Measurements from ENCODE around the gene RUFY4.
"Not testable (repeated sequence)": the region's sequence is repeated elsewhere in the genome, so short reads cannot be mapped to it uniquely, and the experiment has no call there.

The RUFY4 gene

GRCh38 chr2:218031261-218031660, 37.8 kb upstream of the RUFY4 start:
- in situ Hi-C loops (cut with MboI; ENCODE audit: low sequenced_read_pairs) = no loop called here

DNA sequence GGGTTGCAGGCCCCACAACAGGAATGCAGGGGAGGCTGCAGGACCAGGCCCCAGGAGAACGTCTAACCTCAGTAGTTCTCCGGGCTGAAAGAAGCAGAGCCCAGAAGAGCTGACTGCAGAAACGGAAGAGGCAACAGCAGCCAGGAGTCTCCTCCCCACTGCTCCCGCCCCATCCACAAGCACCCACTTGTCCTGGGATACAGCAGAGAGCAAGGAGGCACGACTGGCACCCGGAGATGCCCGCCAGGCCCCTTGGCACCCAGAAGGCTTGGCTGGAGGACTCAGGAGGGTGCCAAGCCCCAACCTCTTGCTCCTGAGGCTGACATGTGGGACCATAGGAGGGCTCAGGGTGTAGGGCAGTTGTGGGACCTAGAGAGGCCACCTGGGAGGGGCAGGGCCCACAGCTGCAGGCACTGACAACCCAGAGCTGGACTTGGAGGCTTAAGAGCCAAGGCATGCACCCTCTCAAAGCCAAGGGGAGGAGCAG, 37.2 kb upstream of the RUFY4 start:
- in situ Hi-C loops (cut with MboI; ENCODE audit: low sequenced_read_pairs) = no loop called here

DNA sequence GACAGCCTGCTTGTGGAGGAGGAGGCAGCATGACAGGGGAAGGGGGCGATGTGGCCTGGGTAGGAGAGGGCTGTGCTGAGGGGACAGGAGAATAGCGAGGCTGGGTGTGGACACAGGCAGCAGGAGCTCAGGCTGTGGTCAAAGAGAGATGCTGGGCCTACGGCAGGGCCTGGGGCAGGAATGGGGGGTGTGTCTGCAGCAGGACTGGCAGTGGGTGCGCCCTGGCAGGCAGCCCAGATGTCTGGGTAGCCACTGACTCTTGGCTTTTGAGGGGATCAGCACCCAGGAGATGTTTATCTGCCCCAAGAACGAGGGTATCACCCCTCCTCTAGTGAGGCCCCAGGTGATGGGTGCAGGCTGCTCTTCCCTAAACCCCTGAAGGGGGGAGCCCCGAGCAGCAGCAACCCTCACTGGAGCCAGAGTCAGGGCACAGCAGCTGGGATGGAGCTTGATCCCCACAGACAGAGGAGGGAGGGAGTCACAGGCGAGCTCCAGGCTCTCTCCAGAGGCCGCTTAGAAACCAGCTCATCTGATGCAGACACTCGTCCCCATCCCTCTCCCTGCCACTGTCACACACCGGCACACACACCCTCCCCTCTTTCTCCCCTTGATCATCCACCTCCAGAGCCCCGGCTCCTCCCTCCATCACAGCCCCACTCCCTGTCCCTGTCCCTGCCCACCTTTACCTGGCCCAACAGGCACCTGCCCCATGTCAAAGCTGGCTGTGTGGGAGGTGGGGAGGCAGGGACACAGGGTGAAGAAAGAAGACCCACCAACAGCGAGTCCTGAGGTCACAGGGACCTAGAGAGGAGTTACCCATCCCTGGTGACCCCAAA, 36.5 kb upstream of the RUFY4 start:
- in situ Hi-C loops (cut with MboI; ENCODE audit: low sequenced_read_pairs) = no loop called here

- in situ Hi-C loops (cut with MboI; ENCODE audit: low sequenced_read_pairs) = no loop called here
Measured at GRCh38 chr2:218033208-218033589, 35.9 kb upstream of the RUFY4 start.

GRCh38 chr2:218033590-218034496, 35.2 kb upstream of the RUFY4 start:
- in situ Hi-C loops (cut with MboI; ENCODE audit: low sequenced_read_pairs) = no loop called here

GRCh38 chr2:218034497-218035213, 34.4 kb upstream of the RUFY4 start:
- in situ Hi-C loops (cut with MboI; ENCODE audit: low sequenced_read_pairs) = not testable (repeated sequence)

GRCh38 chr2:218035463-218036100, 33.5 kb upstream of the RUFY4 start:
- in situ Hi-C loops (cut with MboI; ENCODE audit: low sequenced_read_pairs) = no loop called here

- in situ Hi-C loops (cut with MboI; ENCODE audit: low sequenced_read_pairs) = no loop called here
Measured at GRCh38 chr2:218036371-218036770, 32.7 kb upstream of the RUFY4 start.

DNA sequence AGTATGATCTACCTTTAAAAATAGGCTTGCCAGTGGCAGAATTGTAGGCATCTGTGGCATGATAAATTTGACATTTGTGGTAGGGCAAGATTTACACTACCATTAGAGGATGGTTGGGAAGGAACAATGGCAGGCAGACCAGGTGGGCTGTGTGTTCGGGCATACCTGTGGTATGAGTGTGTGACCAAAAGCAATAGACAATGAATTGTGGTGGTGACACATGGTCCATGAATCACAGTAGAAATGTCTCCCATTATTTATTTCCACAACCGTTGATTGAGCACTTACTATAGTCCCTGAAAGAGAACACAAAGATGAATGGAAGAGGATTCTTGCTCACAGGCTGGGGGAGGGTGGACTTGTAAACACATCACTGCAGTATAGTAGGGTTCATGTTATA, 29.9 kb upstream of the RUFY4 start:
- in situ Hi-C loops (cut with MboI; ENCODE audit: low sequenced_read_pairs) = no loop called here

DNA sequence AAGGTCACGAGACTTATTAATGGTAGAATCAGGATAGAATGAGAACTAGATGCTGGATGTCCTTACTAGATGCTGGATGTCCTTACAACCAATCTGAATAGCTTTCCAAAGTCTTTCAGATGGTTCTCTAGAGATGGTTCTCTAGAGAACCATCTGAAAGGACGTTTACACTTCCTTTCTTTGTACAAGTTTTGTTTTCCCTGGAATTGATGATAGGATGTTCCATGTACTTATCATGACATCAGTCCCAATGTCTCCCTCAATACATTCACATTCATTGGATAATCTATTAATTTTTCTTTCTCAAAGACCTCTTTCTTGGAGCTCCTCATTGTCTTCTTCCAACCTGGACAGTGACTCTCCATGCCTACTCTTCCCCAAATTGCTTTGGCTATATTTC, 28.2 kb upstream of the RUFY4 start:
- in situ Hi-C loops (cut with MboI; ENCODE audit: low sequenced_read_pairs) = no loop called here

DNA sequence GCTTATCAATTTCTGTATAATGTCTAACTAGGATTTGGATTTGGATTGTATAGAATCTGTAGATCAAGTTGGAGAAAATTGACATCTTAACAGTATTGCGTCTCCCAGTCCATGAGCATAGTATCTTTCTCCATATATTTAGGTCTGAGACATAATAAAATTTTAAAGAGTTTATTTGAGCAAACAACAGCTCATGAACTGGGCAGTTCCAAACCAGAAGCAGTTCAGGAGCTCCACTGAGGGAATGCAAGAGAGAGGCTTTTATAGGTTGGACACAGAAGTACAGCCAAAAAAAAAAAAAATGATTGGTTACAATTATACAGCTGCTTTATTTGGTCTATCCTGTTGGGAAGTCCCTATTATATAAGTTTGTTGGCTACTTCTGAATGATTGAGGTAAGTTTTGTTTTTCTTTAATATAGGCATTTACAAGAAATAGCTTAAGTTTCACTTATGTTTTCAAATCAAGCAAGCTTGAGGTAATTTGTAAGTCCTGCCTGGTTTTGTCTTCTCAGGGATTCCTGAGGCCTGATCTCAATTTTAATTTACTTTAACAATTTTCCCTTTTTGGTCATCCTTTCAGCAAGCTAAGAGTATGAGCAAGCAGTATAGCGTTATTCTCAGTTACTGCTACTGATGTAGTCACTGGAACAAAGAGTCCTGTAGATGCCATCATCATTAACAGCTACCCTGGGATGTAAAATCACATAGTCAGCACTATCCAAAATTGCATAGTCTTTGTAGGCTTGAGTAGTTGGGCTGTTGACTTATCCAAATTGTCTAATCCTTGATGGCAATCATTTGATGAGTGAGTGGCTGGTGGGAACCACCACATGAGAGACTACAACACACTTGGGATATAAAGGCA, 27.5 kb upstream of the RUFY4 start:
- in situ Hi-C loops (cut with MboI; ENCODE audit: low sequenced_read_pairs) = no loop called here

GRCh38 chr2:218043100-218043499, 26.0 kb upstream of the RUFY4 start:
- in situ Hi-C loops (cut with MboI; ENCODE audit: low sequenced_read_pairs) = no loop called here

GRCh38 chr2:218043701-218044109, 25.3 kb upstream of the RUFY4 start:
- in situ Hi-C loops (cut with MboI; ENCODE audit: low sequenced_read_pairs) = no loop called here

DNA sequence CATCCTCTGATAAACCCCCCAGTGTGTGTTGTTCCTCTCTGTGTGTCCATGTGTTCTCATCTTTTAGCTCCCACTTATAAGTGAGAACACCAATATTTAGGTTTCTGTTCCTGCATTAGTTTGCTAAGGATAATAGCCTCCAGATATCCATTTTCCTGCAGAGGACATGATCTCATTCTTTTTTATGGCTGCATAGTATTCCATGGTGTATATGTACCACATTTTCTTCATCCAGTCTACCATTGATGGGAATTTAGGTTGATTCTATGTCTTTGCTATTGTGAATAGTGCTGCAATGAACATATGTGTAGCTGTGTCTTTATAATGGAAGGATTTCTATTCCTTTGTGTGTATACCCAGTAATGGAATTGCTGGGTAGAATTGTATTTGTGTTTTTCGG, 24.5 kb upstream of the RUFY4 start:
- in situ Hi-C loops (cut with MboI; ENCODE audit: low sequenced_read_pairs) = not testable (repeated sequence)

GRCh38 chr2:218046238-218046637, 22.8 kb upstream of the RUFY4 start:
- in situ Hi-C loops (cut with MboI; ENCODE audit: low sequenced_read_pairs) = no loop called here

DNA sequence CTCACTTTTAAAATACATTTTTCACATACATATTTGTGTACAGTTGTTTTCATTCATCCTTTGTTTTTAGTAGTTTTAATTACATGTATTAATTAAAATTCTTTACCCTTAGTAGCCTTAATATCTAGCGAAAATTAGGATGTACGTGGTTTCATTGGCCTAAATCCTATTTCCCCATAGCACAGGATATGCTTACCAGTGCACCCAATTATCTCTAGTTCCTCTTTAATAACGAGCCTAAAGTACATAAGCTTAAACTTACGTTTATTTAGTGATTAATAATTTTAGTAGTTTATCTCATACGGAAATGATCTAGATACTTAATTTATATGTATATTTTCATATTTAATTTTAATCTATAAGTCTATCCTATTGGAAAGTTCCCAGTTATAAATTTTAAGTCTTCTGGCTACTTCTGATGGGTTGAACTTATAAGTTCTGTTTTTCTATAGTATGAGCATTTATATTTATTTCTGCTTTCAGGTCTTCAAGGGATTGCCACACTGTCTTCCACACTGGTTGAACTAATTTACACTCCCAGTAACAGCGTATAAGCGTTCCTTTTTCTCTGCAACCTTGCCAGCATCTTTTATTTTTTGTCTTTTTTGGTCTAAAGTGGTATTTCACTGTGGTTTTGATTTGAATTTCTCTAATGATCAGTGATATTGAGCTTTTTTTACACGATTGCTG, 21.4 kb upstream of the RUFY4 start:
- in situ Hi-C loops (cut with MboI; ENCODE audit: low sequenced_read_pairs) = no loop called here

GRCh38 chr2:218051903-218052302, 17.1 kb upstream of the RUFY4 start:
- in situ Hi-C loops (cut with MboI; ENCODE audit: low sequenced_read_pairs) = no loop called here

DNA sequence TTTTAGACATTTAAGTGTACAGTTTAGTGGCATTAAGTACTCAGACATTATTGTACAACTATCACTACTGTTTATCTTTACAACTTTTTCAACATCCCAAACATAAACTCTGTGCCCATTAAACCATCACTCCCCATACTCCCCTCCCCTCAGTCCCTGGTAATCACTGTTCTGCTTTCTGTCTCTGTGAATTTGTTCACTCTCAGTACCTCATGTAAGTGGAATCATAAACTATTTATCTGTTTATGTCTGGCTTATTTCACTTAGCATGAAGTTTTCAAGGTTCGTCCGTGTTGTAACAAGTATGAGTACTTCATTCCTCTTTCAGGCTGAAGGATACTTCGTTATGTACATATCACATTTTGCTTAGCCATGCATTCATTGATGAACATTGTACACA, 9.8 kb upstream of the RUFY4 start:
- in situ Hi-C loops (cut with MboI; ENCODE audit: low sequenced_read_pairs) = no loop called here

DNA sequence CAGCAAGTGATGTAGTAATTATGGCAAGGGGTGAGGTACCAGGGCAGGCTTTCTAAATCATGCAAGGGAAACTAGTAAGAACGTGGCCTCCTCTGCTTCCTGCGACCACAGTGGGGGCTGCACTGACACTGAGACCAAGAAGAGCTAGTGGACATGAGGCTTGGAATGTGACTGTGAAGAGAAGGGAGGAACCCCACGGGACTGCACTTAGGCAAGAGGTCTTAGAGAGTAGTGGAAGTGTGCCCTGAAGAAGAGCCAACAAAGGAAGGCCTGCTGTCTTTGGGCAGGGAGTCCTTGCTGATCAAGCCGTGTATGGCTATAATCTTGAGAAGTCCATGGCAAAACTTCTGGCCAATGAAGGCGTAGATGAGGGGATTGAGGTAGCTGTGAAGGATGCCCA, 8.9 kb upstream of the RUFY4 start:
- in situ Hi-C loops (cut with MboI; ENCODE audit: low sequenced_read_pairs) = no loop called here

Measured in HL-60/S4 (cell line).